Choroid plexus epithelial cell (primary cell): ENCODE results near the gene DOLPP1.

Experiments
- DNase-seq: peaks from one replicate; pipeline ENCODE4 v3.0.0-alpha.2; 2010; ENCODE audit warnings: low read depth
- H3K4me3 ChIP-seq: 2 replicates; pipeline ENCODE4 v1.5.1; 2011; ENCODE audit warnings: low read depth, mild to moderate bottlenecking, control low read depth, low read length, moderate library complexity
- CTCF ChIP-seq: conservative IDR thresholded peaks from 2 replicates; pipeline ENCODE4 v1.5.1; 2011; ENCODE audit warnings: low read depth, mild to moderate bottlenecking, control low read depth, inconsistent platforms, low read length, moderate library complexity

Gene DOLPP1

GRCh38 chr9:129102791-129103594 is 22.1 kb downstream of the DOLPP1 start:
- DNase-seq, result peak; percentile 67
- no peak overlapping the region for H3K4me3 ChIP-seq
- peak; percentile 73 for TF ChIP-seq CTCF

GRCh38 chr9:129103595-129103965 is 22.7 kb downstream of the DOLPP1 start:
- no peak for DNase-seq
- TF ChIP-seq CTCF, result no peak

GRCh38 chr9:129104051-129104450 is 23.1 kb downstream of the DOLPP1 start:
- no peak for DNase-seq
- H3K4me3 ChIP-seq, result no peak overlapping the region
- no peak for TF ChIP-seq CTCF

More at GRCh38 chr9:129103595-129103965, 22.7 kb downstream of the DOLPP1 start:
- H3K4me3 ChIP-seq, result no peak overlapping the region

GRCh38 chr9:129105857-129106694 is 25.2 kb downstream of the DOLPP1 start:
- DNase-seq, result no peak
- H3K4me3 ChIP-seq, result no peak overlapping the region
- no peak for TF ChIP-seq CTCF

- DNase-seq, result no peak
- no peak overlapping the region for H3K4me3 ChIP-seq
- no peak for TF ChIP-seq CTCF
Measured at GRCh38 chr9:129107651-129108050, 26.7 kb downstream of the DOLPP1 start.

GRCh38 chr9:129108083-129108804 is 27.3 kb downstream of the DOLPP1 start:
- DNase-seq, result no peak
- H3K4me3 ChIP-seq, result no peak overlapping the region
- TF ChIP-seq CTCF, result no peak
